Measurements from ENCODE around the gene MLYCD.
A peak's percentile ranks its signal among the peaks of the same experiment; 100 is the strongest.

MLYCD gene

GRCh38 chr16:83923581-83924365 is 24.9 kb downstream of the MLYCD start:
- Histone ChIP-seq H3K27ac (ENCODE audit: low read depth in 2 of 2, low read length in 2 of 2) (no peak overlapping the region), H3K4me3 (ENCODE audit: low read length in 2 of 2) (no peak overlapping the region), H3K4me1 (ENCODE audit: control insufficient read depth in 2 of 2, insufficient read depth in 2 of 2, low read length in 2 of 2) (no peaks in the 10 kb centered on the region), H3K27me3 (ENCODE audit: control insufficient read depth in 2 of 2, insufficient read depth in 2 of 2, low read length in 2 of 2) (no peaks in the 10 kb centered on the region), H3K9ac (ENCODE audit: low read depth in 1 of 2, low read length in 2 of 2) (no peak overlapping the region), H3K36me3 (ENCODE audit: control insufficient read depth in 2 of 2, insufficient read depth in 2 of 2, low read length in 2 of 2) (peaks cover 17 to 22% of the 10 kb centered on the region in 2 donors), H3K9me3 (ENCODE audit: control insufficient read depth in 2 of 2, low read length in 2 of 2) (no peaks in the 10 kb centered on the region)

GRCh38 chr16:83924686-83925085 is 25.8 kb downstream of the MLYCD start:
- no peaks in the 10 kb centered on the region for H3K27me3 ChIP-seq (ENCODE audit: control insufficient read depth in 2 of 2, insufficient read depth in 2 of 2, low read length in 2 of 2)
- no peak overlapping the region for H3K27ac ChIP-seq (ENCODE audit: low read depth in 2 of 2, low read length in 2 of 2)
- H3K9me3 ChIP-seq (ENCODE audit: control insufficient read depth in 2 of 2, low read length in 2 of 2) = no peaks in the 10 kb centered on the region
- H3K9ac ChIP-seq (ENCODE audit: low read depth in 1 of 2, low read length in 2 of 2) = no peak overlapping the region
- H3K36me3 ChIP-seq (ENCODE audit: control insufficient read depth in 2 of 2, insufficient read depth in 2 of 2, low read length in 2 of 2) = peaks cover 8 to 12% of the 10 kb centered on the region in 2 donors
- no peaks in the 10 kb centered on the region for H3K4me1 ChIP-seq (ENCODE audit: control insufficient read depth in 2 of 2, insufficient read depth in 2 of 2, low read length in 2 of 2)
- H3K4me3 ChIP-seq (ENCODE audit: low read length in 2 of 2) = no peak overlapping the region

- Histone ChIP-seq H3K9me3 (ENCODE audit: control insufficient read depth in 2 of 2, low read length in 2 of 2) (no peaks in the 10 kb centered on the region), H3K4me1 (ENCODE audit: control insufficient read depth in 2 of 2, insufficient read depth in 2 of 2, low read length in 2 of 2) (no peaks in the 10 kb centered on the region), H3K4me3 (ENCODE audit: low read length in 2 of 2) (no peak overlapping the region), H3K36me3 (ENCODE audit: control insufficient read depth in 2 of 2, insufficient read depth in 2 of 2, low read length in 2 of 2) (peaks cover 2 to 6% of the 10 kb centered on the region in 2 donors), H3K27ac (ENCODE audit: low read depth in 2 of 2, low read length in 2 of 2) (no peak overlapping the region), H3K9ac (ENCODE audit: low read depth in 1 of 2, low read length in 2 of 2) (no peak overlapping the region), H3K27me3 (ENCODE audit: control insufficient read depth in 2 of 2, insufficient read depth in 2 of 2, low read length in 2 of 2) (no peaks in the 10 kb centered on the region)
Observed at GRCh38 chr16:83925095-83925905, 26.4 kb downstream of the MLYCD start.

GRCh38 chr16:83925957-83926725 is 27.2 kb downstream of the MLYCD start:
- no peak overlapping the region for H3K9ac ChIP-seq (ENCODE audit: low read depth in 1 of 2, low read length in 2 of 2)
- peaks cover 0 to 6% of the 10 kb centered on the region in 2 donors for H3K36me3 ChIP-seq (ENCODE audit: control insufficient read depth in 2 of 2, insufficient read depth in 2 of 2, low read length in 2 of 2)

GRCh38 chr16:83926726-83927397 is 27.9 kb downstream of the MLYCD start:
- Histone ChIP-seq H3K27ac (ENCODE audit: low read depth in 2 of 2, low read length in 2 of 2) (peak overlapping the region in 1 of 2 donors; percentile 19), H3K4me3 (ENCODE audit: low read length in 2 of 2) (peak overlapping the region; percentile 1 to 66), H3K9ac (ENCODE audit: low read depth in 1 of 2, low read length in 2 of 2) (no peak overlapping the region)

More at GRCh38 chr16:83925957-83926725, 27.2 kb downstream of the MLYCD start:
- Histone ChIP-seq H3K27me3 (ENCODE audit: control insufficient read depth in 2 of 2, insufficient read depth in 2 of 2, low read length in 2 of 2) (no peaks in the 10 kb centered on the region), H3K9me3 (ENCODE audit: control insufficient read depth in 2 of 2, low read length in 2 of 2) (no peaks in the 10 kb centered on the region), H3K27ac (ENCODE audit: low read depth in 2 of 2, low read length in 2 of 2) (no peak overlapping the region), H3K4me3 (ENCODE audit: low read length in 2 of 2) (no peak overlapping the region), H3K4me1 (ENCODE audit: control insufficient read depth in 2 of 2, insufficient read depth in 2 of 2, low read length in 2 of 2) (no peaks in the 10 kb centered on the region)

GRCh38 chr16:83928341-83929055 is 29.6 kb downstream of the MLYCD start:
- H3K4me3 ChIP-seq (ENCODE audit: low read length in 2 of 2) = no peak overlapping the region
- H3K27ac ChIP-seq (ENCODE audit: low read depth in 2 of 2, low read length in 2 of 2) = no peak overlapping the region
- no peaks in the 10 kb centered on the region for H3K9me3 ChIP-seq (ENCODE audit: control insufficient read depth in 2 of 2, low read length in 2 of 2)
- H3K27me3 ChIP-seq (ENCODE audit: control insufficient read depth in 2 of 2, insufficient read depth in 2 of 2, low read length in 2 of 2) = no peaks in the 10 kb centered on the region
- H3K9ac ChIP-seq (ENCODE audit: low read depth in 1 of 2, low read length in 2 of 2) = no peak overlapping the region
- no peaks in the 10 kb centered on the region for H3K4me1 ChIP-seq (ENCODE audit: control insufficient read depth in 2 of 2, insufficient read depth in 2 of 2, low read length in 2 of 2)
- no peaks in the 10 kb centered on the region for H3K36me3 ChIP-seq (ENCODE audit: control insufficient read depth in 2 of 2, insufficient read depth in 2 of 2, low read length in 2 of 2)

More at GRCh38 chr16:83926726-83927397, 27.9 kb downstream of the MLYCD start:
- H3K36me3 ChIP-seq (ENCODE audit: control insufficient read depth in 2 of 2, insufficient read depth in 2 of 2, low read length in 2 of 2) = peaks cover 0 to 2% of the 10 kb centered on the region in 2 donors
- no peaks in the 10 kb centered on the region for H3K9me3 ChIP-seq (ENCODE audit: control insufficient read depth in 2 of 2, low read length in 2 of 2)
- no peaks in the 10 kb centered on the region for H3K27me3 ChIP-seq (ENCODE audit: control insufficient read depth in 2 of 2, insufficient read depth in 2 of 2, low read length in 2 of 2)
- no peaks in the 10 kb centered on the region for H3K4me1 ChIP-seq (ENCODE audit: control insufficient read depth in 2 of 2, insufficient read depth in 2 of 2, low read length in 2 of 2)

- H3K4me1 ChIP-seq (ENCODE audit: control insufficient read depth in 2 of 2, insufficient read depth in 2 of 2, low read length in 2 of 2) = no peaks in the 10 kb centered on the region
- H3K36me3 ChIP-seq (ENCODE audit: control insufficient read depth in 2 of 2, insufficient read depth in 2 of 2, low read length in 2 of 2) = no peaks in the 10 kb centered on the region
- no peak overlapping the region for H3K9ac ChIP-seq (ENCODE audit: low read depth in 1 of 2, low read length in 2 of 2)
- H3K9me3 ChIP-seq (ENCODE audit: control insufficient read depth in 2 of 2, low read length in 2 of 2) = no peaks in the 10 kb centered on the region
- H3K4me3 ChIP-seq (ENCODE audit: low read length in 2 of 2) = no peak overlapping the region
- H3K27ac ChIP-seq (ENCODE audit: low read depth in 2 of 2, low read length in 2 of 2) = no peak overlapping the region
- H3K27me3 ChIP-seq (ENCODE audit: control insufficient read depth in 2 of 2, insufficient read depth in 2 of 2, low read length in 2 of 2) = no peaks in the 10 kb centered on the region
Observed at GRCh38 chr16:83929811-83930555, 31.1 kb downstream of the MLYCD start.

- Histone ChIP-seq H3K27ac (ENCODE audit: low read depth in 2 of 2, low read length in 2 of 2) (no peak overlapping the region), H3K4me3 (ENCODE audit: low read length in 2 of 2) (no peak overlapping the region), H3K9ac (ENCODE audit: low read depth in 1 of 2, low read length in 2 of 2) (no peak overlapping the region), H3K27me3 (ENCODE audit: control insufficient read depth in 2 of 2, insufficient read depth in 2 of 2, low read length in 2 of 2) (no peaks in the 10 kb centered on the region), H3K4me1 (ENCODE audit: control insufficient read depth in 2 of 2, insufficient read depth in 2 of 2, low read length in 2 of 2) (no peaks in the 10 kb centered on the region), H3K9me3 (ENCODE audit: control insufficient read depth in 2 of 2, low read length in 2 of 2) (no peaks in the 10 kb centered on the region), H3K36me3 (ENCODE audit: control insufficient read depth in 2 of 2, insufficient read depth in 2 of 2, low read length in 2 of 2) (no peaks in the 10 kb centered on the region)
Observed at GRCh38 chr16:83930730-83931500, 32.0 kb downstream of the MLYCD start.

Measured in mucosa of rectum (tissue), 2 donors.